BE2C (cell line): ENCODE results near the gene HNF1A.

Source experiments
- DNase-seq: peaks from one replicate; pipeline ENCODE4 v3.0.0-alpha.2; 2020
- H3K27me3 ChIP-seq: fragments of 250-450 bp; sonication (Bioruptor Pico); 2 replicates; pipeline ENCODE4 v1.5.1; 2020; ENCODE audit warnings: mild to moderate bottlenecking
- H3K36me3 ChIP-seq: fragments of 250-450 bp; sonication (Bioruptor Pico); 2 replicates; pipeline ENCODE4 v1.5.1; 2020; ENCODE audit warnings: mild to moderate bottlenecking
- H3K4me1 ChIP-seq: fragments of 250-450 bp; sonication (Bioruptor Pico); 2 replicates; pipeline ENCODE4 v1.5.1; 2020
- H3K4me3 ChIP-seq: 2 replicates; pipeline ENCODE4 v1.5.1; 2011; ENCODE audit warnings: low read depth, low read length
- H3K9me3 ChIP-seq: fragments of 250-450 bp; sonication (Bioruptor Pico); 2 replicates; pipeline ENCODE4 v1.5.1; 2020
- TF ChIP-seq, protein P1 (sequence below): IDR thresholded peaks from 2 replicates; pipeline ENCODE4 v1.5.1; 2012; ENCODE audit warnings: mild to moderate bottlenecking, low read depth, low read length

The HNF1A gene

DNA sequence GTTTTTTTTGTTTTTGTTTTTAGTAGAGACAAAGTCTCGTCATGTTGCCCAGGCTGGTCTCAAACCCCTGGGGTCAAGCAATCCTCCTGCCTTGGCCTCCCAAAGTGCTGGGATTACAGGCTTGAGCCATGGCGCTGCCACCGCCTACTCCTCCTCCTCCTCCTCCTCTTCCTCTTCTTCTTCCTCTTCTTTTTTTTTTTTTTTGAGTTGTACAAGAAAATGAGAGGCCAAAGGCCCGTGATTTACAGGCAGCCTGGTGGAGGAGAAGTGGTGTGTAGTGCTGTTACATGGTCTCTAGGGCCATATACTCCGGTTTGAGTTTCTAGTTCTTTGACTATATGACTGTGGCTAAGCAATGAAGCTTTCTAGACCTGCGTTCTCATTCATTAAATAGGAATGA is 44.6 kb upstream of the HNF1A start:
- Histone ChIP-seq H3K4me1 (no peaks in the 10 kb centered on the region), H3K36me3 (no peaks in the 10 kb centered on the region), H3K9me3 (no peaks in the 10 kb centered on the region), H3K4me3 (no peak overlapping the region), H3K27me3 (no peaks in the 10 kb centered on the region)
- no peak for DNase-seq
- TF ChIP-seq, protein P1, sequence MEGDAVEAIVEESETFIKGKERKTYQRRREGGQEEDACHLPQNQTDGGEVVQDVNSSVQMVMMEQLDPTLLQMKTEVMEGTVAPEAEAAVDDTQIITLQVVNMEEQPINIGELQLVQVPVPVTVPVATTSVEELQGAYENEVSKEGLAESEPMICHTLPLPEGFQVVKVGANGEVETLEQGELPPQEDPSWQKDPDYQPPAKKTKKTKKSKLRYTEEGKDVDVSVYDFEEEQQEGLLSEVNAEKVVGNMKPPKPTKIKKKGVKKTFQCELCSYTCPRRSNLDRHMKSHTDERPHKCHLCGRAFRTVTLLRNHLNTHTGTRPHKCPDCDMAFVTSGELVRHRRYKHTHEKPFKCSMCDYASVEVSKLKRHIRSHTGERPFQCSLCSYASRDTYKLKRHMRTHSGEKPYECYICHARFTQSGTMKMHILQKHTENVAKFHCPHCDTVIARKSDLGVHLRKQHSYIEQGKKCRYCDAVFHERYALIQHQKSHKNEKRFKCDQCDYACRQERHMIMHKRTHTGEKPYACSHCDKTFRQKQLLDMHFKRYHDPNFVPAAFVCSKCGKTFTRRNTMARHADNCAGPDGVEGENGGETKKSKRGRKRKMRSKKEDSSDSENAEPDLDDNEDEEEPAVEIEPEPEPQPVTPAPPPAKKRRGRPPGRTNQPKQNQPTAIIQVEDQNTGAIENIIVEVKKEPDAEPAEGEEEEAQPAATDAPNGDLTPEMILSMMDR, result no peak

DNA sequence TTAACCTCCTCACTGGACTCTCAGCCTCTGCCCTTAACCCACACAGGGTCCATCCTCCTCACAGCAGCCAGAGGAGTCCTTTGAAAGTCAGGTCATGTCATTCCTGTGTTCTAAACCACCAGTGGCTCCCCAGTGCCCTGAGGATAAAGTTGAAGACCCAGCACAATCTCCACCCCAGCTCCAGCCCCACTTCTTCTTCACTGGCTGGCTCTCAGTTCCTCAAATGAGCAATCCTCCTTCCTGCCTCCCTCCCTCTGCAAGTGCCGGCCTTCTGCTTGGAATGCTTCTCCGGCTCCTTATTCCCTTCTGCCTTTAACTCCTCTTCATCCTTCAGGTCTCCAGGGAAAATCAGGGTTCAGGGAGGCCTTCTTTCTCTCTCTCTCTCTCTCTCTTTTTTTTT is 42.1 kb upstream of the HNF1A start:
- Histone ChIP-seq H3K4me3 (no peak overlapping the region), H3K9me3 (no peaks in the 10 kb centered on the region), H3K36me3 (no peaks in the 10 kb centered on the region), H3K27me3 (no peaks in the 10 kb centered on the region), H3K4me1 (no peaks in the 10 kb centered on the region)
- TF ChIP-seq, protein P1, result no peak
- no peak for DNase-seq

DNA sequence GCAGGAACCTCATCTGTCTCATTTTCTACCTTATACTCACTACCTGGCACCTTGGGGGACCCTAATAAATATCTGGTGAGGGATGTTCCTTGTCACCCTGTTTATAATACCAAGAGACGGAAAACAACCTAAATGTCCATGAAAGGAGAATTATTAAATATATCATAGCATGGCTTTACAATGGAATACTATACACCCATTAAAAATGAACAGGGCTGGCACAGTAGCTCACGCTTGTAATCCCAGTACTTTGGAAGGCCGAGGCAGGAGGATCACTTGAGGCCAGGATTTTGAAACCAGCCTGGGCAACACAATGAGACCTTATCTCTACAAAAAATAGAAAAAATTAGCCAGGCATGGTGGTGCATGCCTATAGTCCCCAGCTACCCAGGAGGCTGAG is 39.8 kb upstream of the HNF1A start:
- Histone ChIP-seq H3K9me3 (no peaks in the 10 kb centered on the region; the same call in 1 of the 2 replicates), H3K27me3 (no peaks in the 10 kb centered on the region), H3K4me3 (no peak overlapping the region), H3K36me3 (no peaks in the 10 kb centered on the region), H3K4me1 (no peaks in the 10 kb centered on the region)
- no peak for DNase-seq
- TF ChIP-seq, protein P1, result no peak

DNA sequence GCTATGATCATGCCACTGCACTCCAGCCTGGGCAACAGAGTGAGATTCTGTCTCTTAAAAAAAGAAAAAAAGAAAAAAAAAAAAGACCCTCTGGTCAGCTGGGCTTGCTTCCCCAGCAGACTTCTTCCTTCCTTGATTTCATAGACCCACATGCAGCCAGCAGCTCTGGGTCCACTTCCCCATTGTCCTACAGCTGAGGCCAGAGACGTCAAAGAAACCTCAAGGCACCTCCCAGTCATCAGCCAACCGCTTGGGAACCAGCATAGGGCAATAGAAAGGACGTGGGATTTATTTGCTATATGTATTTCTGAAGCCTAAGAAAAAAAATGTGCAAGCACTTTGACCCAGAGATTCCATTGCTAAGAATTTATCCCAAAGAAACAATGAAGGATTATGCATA is 38.8 kb upstream of the HNF1A start:
- no peaks in the 10 kb centered on the region for H3K4me1 ChIP-seq
- TF ChIP-seq, protein P1, result no peak
- no peak overlapping the region for H3K4me3 ChIP-seq
- no peaks in the 10 kb centered on the region; the same call in 1 of the 2 replicates for H3K9me3 ChIP-seq
- DNase-seq, result no peak
- no peaks in the 10 kb centered on the region for H3K27me3 ChIP-seq
- no peaks in the 10 kb centered on the region for H3K36me3 ChIP-seq

DNA sequence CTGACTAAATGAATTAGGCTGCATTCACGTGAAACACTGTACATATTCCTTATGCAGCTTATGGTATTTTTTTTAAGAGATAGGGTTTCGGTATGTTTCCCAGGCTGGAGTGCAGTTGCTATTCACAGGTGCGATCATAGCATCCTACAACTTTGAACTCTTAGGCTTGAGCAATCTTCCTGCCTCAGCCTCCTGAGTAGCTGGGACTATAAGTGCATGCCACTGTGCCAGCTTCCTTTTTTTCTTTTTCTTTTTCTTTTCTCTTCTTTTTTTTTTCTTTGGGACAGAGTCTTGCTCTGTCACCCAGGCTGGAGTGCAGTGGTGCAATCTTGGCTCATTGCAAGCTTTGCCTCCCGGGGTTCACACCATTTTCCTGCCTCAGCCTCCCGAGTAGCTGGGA is 38.3 kb upstream of the HNF1A start:
- DNase-seq, result no peak
- H3K4me3 ChIP-seq, result no peak overlapping the region
- no peaks in the 10 kb centered on the region for H3K36me3 ChIP-seq
- H3K4me1 ChIP-seq, result no peaks in the 10 kb centered on the region
- H3K27me3 ChIP-seq, result no peaks in the 10 kb centered on the region
- no peaks in the 10 kb centered on the region; the same call in 1 of the 2 replicates for H3K9me3 ChIP-seq
- TF ChIP-seq, protein P1, result no peak

DNA sequence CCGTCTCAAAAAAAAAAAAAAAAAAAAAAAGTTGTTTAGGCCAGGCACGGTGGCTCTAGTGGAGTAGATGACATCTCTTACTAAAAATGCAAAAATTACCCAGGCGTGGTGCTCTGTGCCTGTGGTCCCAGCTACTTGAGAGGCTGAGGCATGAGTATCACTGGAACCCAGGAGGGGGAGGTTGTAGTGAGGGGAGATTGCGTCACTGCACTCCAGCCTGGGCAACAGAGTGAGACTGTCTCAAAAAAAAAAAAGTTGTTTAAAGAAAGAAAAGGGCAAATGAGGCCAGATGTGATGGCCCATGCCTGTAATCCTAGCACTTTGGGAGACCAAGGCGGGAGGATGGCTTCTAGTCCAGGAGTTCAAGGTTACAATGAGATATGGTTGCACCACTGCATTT is 37.5 kb upstream of the HNF1A start:
- DNase-seq, result no peak
- no peaks in the 10 kb centered on the region; the same call in 1 of the 2 replicates for H3K9me3 ChIP-seq
- H3K36me3 ChIP-seq, result no peaks in the 10 kb centered on the region
- no peak overlapping the region for H3K4me3 ChIP-seq
- TF ChIP-seq, protein P1, result no peak
- no peaks in the 10 kb centered on the region for H3K27me3 ChIP-seq
- no peaks in the 10 kb centered on the region for H3K4me1 ChIP-seq
